HG02840 (cell line): ENCODE results near the gene DOCK9.

Source experiments
- ATAC-seq: cut with Tn5 transposase; IDR thresholded peaks from one replicate; pipeline ENCODE4 v1.9.1; 2021; ENCODE audit warnings: mild to moderate bottlenecking, moderate library complexity, moderate number of reproducible peaks; ENCODE audit not compliant: unreplicated experiment, low FRiP score

The DOCK9 gene

DNA sequence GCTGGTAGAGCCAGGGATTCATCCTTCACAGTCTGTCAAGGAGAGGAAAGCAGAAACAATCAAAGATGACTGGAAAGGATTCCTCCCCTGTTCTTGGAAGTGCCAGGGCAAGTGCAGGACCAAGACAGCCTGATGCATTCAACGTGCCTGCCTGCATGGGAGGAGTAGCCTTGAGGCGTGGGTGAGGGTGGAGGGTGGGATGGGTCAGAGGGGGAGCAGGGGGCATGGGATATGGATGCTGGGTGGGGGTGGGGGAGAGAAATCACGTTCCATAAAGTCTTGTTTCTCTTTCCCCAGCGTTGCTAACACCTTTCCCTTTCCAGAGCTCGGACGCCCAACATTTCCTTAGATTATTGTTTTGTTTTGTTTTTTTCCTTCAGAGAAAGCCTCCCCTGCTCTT lies 117.4 kb downstream of the DOCK9 start:
- ATAC-seq: no peak

DNA sequence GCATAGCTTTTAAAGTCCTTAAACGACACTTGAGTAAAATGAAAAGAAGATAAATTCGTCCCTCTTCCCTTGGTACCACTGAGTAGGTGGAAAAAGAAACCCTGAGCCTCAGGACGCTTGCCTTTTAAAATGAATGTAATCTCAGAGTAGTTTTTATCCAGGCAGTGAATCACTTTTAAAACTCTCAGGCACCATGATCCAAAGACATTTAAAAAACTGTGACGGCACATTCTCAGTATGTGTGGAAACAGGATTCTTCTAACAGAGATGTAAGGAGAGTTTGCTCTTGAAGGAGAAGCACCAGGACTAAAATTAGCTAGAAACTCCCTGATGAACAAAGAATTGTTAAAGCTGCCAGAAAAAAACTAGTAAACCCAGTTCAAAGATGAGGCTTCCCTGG lies 119.7 kb downstream of the DOCK9 start:
- no peak for ATAC-seq

DNA sequence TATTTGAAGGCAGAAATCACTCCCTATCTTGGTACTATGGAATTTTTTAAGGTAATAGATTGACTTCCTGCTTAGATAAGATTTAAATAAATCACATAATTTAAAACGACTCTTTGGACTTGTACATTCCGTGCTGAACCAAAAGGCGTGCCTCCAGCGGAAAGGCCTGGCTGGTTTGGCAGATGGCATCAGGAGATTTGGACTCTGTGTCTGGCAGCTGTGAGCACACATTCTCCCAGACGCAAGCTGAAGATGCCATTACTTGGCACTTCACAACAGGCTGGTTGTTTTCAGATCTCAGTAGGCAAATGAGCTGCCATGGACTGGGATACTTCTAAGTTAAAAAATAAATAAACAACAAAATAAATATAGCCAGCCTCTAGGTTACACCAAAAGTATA lies 120.9 kb downstream of the DOCK9 start:
- ATAC-seq: no peak

DNA sequence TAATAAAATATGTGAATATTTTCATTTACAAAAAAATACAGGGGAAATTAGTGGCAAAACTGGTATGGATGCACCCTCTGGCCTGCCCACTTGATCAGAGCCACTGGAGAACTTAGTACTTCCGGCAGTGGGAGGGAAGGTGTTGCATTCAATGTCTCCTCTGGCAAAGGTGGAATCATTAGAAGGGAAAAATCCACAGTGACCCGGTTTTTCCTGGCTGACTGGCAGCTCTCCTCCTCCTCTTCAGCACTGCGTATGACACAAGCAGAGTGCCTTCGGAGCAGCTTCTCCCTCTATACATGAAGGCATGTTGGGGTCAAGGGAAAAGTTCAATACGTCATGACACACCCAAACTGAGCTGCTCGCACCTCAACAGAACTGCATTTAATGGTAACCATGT lies 123.4 kb downstream of the DOCK9 start:
- no peak for ATAC-seq

DNA sequence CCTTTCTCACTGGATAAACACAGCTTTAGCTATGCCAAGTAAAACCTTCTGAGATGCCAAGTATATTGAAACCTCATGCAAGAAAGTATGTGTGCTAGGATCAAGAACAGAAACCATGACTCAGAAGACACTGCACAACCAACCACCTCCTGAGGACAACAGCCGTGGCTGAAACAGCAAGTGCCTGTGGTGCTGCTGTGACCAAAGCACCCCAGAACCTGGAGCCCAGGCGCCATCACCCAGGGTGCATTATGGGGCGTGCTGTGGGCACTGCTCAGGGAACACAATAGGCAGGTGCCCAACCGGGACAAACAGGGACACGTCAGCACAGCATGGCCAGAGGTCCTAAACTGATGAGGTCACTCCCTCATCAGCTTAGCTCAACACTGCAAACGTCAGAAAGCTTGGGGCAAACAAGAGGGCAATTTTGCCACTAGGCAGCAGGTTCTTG lies 124.1 kb downstream of the DOCK9 start:
- ATAC-seq: peak; percentile 97

DNA sequence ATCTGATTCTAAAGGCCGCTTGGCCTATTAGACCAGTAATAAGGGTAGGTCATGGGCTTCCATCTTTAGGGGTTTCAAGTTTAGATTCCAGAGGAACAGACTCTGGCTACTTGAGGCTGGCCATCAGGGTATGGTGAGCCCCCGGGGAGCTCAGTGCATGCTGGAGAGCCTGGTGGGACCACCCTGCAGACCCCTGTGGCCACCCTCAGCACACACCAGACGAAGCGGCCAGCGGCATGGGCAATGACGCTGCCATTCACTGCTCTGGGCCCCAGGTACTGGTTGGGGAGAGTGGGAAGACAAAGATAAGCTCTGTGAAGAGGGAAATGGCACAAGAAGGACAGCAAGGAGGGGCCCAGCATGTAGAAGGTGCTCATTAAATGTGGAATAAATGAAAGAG lies 126.6 kb downstream of the DOCK9 start:
- ATAC-seq: no peak

DNA sequence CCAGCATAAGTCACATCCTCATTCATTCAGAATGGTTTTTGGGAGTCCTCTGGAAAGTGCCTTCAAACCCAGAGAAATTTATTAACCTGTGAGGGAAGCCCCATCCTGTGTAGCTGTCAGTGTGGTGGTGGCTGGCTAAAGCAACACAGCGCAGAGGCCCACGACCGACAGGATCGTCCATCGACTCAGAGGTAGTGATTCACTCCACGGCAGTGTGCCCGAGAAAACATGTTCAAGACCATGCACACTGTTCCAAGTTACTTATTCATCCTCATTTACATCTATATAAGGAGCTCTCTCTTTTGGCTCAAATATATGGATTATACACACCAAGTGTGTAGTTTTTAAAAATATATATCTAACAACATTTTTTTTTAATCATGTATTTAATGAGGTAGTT lies 129.1 kb downstream of the DOCK9 start:
- no peak for ATAC-seq

DNA sequence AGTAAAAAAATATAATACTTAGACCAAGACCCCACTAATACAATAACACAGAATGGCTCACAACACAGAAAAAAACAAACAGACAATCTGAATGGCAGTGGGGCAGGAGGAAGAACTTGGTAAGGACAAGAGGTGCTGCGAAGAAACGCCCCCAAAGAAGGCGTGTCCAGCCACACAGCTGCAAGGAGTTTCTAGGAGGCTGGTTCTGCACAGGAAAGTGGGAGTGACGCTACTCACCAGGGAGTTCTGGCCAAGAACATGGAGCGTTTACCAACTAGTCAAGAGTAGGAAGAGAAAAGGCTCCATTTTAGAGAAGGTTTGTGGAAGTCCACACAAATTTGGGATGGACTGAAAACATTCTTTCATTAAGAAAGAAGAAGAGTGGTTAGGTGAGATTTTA lies 130.1 kb downstream of the DOCK9 start:
- no peak for ATAC-seq

DNA sequence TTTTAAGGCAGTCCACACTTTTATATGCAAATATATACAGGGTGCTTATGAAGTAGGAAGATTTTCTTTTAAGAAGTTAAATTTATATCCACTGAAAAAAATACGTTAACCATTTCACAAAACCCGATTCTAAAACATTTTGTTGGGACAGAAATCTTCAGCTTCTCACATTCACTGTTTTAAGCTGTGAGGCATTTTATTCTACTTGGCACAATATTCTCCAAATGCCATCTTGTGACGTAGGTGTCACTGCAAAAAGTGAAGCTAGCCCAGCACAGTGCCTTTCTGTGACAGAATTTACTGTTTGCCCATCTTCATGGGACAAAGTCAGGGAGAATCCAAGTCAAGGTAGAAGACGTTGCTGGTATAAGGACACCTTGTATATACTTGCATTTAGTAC lies 130.9 kb downstream of the DOCK9 start:
- no peak for ATAC-seq

DNA sequence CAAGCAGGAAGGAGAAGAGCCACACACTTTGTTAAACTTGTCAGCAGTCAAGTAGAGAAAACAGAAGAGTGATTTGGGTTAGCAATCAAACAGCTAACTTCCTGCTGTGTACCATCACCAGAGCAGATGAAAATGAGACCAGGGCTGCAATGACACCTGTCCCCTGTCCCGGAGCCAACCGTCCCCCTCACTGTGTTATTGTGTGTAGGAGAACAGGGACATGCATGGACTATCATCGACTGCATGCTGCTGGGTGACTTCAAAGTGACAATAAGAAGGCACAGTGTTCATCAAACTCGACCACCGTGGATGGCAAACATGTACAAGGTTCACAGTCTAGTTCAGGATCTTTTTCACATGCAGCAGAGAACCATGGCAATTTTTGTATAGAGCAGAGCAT lies 131.3 kb downstream of the DOCK9 start:
- ATAC-seq: no peak

DNA sequence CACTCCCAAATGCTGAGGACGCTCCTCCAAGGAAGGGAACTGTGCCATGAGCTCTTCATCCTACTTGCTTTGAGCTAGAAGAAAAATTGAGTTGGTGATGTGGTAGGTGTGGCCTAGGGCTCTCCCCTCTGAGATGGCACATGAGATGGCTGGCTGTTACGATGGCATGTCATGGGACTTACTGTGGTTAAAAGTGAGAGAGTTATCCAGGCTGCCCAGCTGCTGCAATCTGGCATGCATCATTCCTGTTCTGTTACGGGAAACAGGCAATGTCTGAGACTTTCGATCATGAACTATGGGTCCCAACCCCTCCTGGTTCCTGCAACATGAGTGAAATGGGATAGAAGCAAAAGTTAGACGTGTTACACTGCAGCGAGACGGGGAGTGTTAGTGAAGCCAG lies 132.1 kb downstream of the DOCK9 start:
- no peak for ATAC-seq

DNA sequence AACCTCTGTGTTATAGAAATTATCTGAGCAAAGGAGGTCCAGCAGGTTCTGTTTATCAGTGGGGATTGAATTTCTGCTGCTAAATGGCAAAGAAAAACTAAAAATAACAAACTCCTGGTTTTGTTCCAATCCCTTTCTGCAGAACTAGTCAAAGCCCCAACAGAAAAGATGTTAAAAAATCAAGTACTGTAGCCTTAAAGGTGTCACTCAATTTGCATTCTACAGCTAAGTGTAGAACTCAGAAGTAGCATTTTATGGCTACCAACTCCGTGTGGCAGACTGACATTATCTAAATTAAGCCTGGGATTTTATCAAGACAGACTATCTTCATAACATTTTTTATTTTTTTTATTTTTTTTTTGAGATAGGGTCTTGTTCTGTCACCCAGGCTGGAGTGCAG lies 133.8 kb downstream of the DOCK9 start:
- ATAC-seq: no peak

DNA sequence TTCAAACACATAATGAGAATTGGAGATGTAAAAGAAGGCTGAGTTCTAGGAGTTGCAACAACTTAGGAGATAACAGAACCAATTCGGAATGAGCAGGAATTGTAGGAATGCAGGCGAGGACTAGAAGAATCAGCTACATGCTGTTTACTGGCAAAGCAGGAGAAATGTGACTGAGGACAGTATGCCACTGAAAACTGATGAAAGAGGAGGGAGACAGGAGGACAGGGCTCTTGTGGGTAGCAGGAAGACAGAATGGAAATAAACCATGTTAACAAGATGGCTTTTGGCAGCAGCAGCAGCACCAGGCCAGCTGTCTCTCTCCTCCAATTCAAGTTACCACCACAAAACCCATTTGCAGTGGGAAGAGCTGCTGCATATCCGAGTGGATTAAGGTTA lies 134.4 kb downstream of the DOCK9 start:
- no peak for ATAC-seq

DNA sequence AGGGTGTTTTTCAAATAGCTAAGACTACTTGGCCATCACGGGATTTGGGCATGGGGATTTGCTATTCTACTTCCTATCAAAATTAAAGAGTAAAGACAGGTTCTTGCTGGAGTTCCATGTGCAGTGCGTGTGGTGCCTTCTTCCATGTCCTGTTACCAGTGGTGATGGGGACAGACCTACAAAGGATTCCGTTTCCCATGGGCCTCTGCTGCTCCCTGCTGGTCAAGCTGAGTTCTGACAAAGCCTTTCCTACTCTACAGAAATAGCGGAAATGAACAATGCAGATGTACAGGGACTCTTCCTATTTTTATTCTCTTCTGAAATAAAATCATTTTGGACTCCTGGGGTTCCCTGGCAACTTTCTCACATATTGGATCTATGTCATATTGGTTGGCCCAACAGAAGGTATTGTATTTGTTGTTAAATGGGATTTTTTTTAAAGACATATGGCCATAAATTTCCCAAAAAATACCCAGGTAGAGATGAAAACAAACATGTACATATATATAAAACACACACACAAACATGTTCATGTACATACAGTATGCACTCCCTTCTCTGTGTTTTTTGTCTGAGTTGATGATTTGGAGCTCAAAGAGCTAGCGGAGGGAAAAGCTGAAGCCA lies 134.9 kb downstream of the DOCK9 start:
- ATAC-seq: peak; percentile 84

DNA sequence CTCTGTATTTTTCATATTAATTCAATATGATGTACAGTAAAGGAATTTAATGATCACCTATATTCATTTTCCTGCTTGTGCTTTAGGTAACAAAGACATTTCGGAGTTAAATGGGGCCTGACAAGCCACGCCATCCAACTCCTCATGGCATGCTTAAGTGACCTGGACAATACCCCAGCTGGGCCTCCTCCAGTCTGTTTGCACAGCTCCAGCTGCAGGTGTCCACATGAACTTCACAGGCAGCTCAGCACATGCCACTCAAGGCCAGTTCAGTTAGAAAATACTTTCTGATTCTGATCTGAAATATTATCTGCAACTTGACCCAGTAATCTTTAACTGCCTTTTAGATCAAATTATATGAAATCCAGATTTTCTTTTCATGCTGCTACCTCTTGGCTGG lies 135.8 kb downstream of the DOCK9 start:
- ATAC-seq: no peak

DNA sequence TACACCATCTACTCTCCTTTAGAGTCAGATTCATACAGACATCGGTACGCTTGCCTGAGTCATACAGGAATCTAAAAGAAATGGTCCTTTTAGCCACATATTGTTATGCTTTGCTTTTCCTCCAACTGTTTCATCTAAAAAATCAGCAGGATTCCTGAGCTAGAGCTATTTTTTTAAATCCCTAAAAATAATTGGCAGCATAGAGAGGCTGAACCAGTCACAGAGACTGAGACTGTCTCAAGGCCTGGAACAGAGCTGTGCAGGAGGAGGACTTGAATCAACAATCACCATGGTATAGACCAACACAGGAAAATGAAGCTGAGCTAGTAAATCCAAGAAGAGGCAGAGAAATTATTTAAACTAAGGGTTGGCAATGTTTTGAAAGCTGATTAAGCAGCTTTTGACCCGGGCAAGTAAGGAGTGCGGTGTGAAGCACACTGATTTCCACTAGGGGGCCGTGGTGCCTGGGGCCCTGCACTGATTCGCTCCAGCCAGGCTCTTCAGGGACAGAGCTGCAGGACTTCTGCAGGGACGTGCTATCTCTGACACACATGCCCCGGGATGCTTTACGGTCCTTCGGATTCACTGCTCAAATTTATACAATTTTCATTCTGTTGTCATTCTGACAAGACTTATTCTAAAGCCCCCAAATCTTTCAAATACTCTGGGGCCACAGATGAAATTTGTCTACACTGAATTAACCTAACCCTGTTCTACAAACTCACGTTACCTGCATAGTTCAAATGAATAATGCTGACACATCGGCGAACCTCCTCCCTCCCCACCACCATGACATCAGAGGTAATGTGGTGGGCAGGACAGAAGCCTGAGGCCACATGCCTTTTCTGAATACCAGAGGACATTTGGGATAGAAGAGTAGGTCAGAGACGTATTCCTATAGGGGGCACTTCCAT lies 137.8 kb downstream of the DOCK9 start:
- ATAC-seq: peak; percentile 82

DNA sequence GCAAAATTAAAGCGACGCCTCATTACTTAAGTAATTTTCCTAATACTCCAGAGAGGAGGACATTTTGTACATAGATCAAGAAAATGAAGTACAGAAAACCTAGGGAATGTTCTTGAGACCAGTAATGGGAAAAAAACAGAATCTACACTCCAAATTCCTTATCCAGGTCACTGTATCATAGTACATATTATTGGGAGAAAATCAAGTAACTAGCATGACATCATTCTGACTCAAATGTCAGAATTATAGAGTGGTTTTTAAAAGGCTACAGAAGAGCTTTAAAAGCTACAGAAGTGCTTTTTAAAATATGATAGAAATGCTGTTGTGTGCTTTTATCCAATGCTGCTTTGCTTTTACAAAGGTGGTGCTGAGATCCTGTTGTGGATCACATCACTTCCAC lies 139.1 kb downstream of the DOCK9 start:
- ATAC-seq: no peak

DNA sequence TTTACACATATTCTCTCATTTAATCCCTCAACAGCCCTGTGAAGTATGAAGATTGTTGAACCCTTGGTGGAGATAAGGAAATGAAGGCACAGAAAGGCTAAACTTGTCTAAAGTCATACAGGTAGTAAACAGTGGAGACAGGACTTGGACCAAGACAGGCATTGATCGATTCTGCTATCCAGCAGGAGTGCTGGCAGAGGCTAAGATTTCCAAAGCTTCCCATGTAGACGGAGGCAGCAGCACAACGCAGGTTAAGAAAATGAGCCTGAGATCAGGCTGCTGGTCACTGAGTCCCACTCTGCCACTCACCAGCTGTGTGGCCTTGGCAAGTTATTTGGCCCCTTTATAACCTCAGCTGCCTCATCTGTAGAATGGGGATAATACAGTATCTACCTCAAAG lies 140.0 kb downstream of the DOCK9 start:
- ATAC-seq: no peak

DNA sequence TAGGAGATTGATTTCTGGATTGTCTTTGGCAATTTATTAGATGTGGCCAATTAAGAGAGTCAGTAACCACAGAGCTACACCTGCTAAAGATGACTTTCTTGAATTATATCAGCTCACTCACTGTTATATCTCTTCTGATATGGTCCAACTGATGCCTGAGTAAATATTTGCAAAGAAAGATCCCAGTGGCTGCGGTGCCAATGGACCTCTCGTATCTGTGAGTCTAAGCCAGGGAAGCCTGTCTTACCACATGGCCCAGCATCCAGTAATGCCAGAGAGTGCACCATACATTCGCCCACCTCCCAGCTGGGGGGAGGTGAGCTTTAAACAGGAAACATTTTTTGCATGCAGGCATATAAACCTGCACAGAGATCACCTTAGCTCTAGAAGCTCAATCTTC lies 142.7 kb downstream of the DOCK9 start:
- no peak for ATAC-seq

DNA sequence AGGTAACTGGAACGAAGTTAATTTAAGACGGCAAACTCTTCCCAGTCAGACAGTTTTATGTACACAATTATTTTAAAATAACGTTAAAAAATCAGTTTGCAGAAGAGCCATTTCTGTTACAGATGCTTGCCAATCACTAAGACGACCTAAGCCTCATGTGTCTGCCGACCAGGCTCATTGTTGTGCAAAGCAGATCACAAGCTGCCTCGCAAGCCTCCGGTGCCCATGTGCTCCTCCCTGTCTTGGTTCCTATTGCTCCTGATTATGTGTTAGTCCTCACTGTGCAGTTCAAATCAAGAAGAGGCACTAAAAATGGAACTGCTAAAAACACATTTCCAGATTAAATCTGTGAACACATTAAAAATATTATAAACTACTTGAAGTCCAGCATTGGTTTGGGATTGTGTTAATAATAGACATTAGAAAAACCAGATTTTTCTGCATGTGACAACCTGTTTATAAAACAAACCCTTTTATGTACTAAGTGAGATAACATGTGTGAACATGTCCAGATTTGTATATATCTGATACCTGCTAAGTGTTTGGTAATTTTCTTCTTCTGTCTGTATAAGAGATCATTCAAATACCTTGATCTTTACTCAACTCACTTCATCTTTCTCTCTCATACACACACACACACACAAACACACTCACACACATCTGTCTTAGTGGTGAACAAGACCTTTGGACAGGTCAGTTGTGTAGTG lies 143.5 kb downstream of the DOCK9 start:
- ATAC-seq: no peak

DNA sequence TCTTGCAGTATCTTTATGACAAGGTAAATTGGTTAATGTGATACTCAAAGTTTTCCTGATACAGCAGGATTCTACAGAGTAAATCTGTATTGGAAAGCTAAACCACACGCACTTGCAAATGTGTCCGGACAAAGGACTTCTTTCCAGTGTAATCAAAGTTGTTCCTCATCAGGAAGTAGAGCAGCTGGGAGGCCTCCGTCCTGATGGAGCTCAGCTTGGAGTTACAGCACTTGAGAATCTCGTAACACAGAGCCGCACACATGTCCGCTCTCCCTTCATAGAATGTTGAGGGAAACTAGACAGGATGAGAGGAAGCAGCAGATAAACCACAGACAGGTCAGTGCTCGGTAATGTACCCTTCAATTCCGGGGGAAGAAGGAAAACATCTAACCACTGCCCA lies 146.6 kb downstream of the DOCK9 start:
- ATAC-seq: no peak
